ENCODE data around the gene TRIP11.

TRIP11 gene

GRCh38 chr14:91953170-91953985 is 86.5 kb downstream of the TRIP11 start:
- DNase-seq (ENCODE audit: low read depth), result no peak

GRCh38 chr14:91947475-91948184 is 92.2 kb downstream of the TRIP11 start, which contains the start of gene FBLN5:
TSS of gene FBLN5 (minus strand) at chr14:91947694. CDS start at chr14:91947229, 465 bp downstream.
- no peak for DNase-seq (ENCODE audit: low read depth)

- no peak for DNase-seq (ENCODE audit: low read depth)
Measured at GRCh38 chr14:91946622-91947474, 93.0 kb downstream of the TRIP11 start.

- DNase-seq (ENCODE audit: low read depth), result no peak
Measured at GRCh38 chr14:91945751-91946621, 93.9 kb downstream of the TRIP11 start.

- DNase-seq (ENCODE audit: low read depth), result no peak
Measured at GRCh38 chr14:91942946-91943345, 96.9 kb downstream of the TRIP11 start.

DNA sequence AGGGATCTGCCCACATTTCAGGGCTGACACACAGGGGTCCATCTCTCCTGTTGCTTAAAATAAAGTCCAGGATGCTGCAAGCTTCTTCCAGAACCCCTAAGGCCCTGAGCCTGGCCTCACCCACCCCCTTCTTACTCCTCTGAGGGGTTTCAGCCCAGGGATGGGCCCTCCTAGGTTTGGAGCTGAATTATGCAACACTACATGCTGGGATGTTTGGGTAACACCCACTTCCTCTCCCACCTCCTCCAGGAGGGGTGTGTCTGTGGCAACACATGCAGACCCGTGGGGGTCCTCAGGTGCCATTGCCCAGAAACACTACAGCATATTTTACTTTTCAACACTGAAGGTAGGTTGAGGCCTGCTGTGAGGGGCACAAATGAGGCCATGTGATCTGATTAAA is 97.7 kb downstream of the TRIP11 start:
- no peak for DNase-seq (ENCODE audit: low read depth)

DNA sequence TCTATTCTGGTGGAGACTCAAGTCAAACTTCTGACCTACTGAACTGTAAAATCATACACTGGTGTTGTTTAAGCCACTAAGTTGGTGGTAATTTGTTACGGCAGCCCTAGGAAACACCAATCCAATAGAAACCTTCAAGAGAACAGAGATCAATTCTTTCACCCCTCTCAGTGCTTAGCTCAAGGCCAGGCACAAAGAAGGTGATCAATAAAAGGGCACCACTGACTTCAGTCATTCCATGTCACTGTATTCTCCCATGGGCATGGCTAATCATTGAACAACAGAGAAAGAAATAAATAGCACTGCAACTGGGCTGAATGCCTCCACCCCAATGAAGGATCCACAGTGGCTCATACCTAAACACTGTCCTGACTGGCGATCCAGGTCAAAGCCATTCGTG is 99.7 kb downstream of the TRIP11 start:
- no peak for DNase-seq (ENCODE audit: low read depth)

GRCh38 chr14:91935586-91935985 is 104.3 kb downstream of the TRIP11 start:
- no peak for DNase-seq (ENCODE audit: low read depth)

GRCh38 chr14:91934554-91935285 is 105.1 kb downstream of the TRIP11 start:
- no peak for DNase-seq (ENCODE audit: low read depth)

DNA sequence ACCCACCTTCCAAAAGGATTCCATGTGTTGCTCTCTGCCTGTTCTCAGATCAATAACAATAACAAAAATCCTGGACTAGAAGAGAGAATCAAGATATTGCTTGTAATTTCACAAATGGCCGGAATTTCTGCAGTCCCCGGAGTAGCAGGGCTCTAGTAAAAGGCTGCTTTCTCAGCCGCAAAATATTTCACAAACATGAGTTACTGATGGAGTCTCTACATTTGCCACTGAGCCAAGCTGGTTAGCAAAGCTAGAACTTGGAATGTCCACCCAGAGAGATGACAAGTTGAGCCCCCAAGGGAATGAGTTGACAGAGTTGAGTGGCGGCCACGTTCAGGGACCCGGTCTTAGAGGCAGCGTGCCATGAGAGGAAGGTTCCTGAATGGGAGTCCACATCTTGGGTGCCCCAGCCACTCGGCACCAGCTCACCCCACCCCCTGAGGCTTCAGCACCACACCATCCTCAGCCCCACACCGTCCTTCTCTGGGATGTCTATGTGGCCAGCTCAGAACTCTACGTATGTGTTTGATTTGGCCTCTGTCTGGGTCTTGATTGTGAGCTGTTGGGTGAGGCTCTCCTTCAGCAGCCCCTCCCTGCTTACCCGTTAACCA is 108.3 kb downstream of the TRIP11 start:
- DNase-seq (ENCODE audit: low read depth), result no peak

DNA sequence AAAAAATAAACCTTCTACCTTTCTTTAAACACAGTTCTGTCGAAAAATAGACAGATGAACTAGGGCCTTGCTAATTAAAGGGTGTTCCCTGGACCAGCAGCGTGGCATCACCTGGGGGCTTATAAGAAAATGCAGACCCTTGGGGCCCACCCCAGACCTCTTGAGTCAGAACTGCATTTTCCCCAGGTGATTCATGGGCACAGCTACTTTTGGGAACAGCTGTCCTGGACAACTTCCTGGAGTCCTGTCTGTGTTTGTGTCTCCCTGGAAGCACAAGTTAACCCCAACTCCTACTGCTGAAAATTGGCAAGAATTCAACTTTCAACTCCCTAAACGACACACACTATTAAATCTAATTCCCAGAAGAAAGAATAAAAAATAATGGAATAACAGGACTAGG is 110.2 kb downstream of the TRIP11 start:
- DNase-seq (ENCODE audit: low read depth), result no peak

DNA sequence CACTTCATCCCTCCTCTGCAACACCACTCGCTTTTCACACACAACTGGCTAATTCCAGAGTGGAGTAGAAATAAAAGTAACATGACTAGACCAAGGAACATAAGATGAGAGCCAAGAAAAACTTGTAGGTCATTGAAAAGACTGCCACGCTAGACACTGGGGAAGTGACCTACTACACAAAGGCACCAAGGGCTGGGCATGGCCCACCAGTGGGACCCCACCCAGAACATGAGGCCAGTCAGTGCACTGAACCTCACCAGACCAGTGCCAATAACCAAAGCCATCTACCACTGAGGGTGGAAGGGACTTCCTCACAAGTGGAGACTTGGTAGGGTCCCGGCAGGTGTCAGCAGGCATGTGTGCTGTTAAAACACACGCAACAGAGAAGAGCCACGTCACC is 112.1 kb downstream of the TRIP11 start:
- no peak for DNase-seq (ENCODE audit: low read depth)

DNA sequence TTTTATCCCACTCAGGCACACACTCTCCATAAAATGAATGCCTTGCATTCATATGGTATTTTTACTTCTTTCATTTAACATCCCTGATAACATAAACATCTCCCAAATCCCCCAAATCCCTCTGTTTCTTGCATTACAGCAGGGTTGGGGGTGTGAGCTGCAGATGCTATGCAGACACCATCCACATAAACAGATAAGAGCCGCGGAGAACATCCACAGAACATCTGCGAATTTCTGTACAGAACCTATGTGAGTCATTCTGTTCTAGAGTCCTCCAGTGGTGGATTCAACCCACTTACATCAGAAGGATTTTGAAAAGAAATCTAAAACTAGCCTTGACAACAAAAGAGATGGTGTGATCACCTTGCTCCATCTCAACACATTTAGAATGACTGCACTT is 112.7 kb downstream of the TRIP11 start:
- no peak for DNase-seq (ENCODE audit: low read depth)

DNA sequence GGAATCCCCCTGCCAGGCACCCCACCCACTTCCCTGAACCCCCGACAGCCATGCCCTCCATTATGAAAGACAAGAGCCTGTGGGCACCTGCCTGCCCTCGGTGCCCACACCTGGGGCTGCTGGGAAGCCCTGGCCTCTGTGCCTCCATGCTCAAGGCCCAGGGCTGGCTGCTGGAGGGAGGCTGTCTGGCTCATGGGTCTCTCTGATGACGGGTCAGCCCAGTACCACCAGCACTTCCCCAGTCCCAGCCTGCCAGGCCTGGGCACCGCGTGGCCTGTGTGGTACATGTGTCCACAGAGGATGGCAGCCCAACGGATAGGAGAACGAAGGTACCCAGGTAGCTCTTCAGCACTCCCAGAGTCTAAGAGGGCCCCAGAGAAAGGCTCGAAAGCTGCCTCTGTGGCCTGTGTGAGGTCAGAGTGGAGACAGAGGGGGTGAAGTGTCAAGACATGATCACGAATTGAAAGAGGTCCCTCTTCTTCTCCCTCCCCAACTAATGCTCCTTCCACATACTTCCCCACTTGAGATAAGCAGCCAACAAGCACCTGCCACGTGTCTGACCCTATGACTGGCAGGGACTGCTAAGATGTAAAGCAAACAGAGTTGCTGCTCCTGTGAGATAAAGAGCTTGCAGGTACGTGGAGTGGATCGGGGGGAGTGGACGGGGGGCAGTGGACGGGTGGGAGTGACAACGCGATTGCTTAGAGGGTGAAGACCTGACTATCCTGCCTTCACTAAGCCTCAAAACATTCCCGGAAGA is 113.5 kb downstream of the TRIP11 start:
- no peak for DNase-seq (ENCODE audit: low read depth)

DNA sequence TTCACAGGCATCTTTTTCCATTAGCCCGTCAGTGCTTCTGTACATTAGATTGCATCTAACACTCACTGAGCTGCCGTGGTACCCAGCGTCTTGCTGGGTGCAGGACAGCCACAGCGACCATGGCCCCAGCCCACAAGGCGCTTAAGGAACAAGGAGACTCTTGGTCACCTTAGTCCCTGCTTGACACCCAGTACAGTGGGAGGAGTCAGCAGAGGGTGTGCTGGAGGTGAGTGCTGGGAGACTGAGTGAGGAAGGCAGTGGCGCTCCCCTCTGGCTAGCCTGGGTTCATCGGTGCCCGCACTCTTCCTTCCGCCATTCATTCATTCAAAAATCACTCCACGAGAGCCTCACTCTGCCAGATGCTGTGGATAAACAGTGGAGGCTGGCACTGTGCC is 114.1 kb downstream of the TRIP11 start:
- no peak for DNase-seq (ENCODE audit: low read depth)

DNA sequence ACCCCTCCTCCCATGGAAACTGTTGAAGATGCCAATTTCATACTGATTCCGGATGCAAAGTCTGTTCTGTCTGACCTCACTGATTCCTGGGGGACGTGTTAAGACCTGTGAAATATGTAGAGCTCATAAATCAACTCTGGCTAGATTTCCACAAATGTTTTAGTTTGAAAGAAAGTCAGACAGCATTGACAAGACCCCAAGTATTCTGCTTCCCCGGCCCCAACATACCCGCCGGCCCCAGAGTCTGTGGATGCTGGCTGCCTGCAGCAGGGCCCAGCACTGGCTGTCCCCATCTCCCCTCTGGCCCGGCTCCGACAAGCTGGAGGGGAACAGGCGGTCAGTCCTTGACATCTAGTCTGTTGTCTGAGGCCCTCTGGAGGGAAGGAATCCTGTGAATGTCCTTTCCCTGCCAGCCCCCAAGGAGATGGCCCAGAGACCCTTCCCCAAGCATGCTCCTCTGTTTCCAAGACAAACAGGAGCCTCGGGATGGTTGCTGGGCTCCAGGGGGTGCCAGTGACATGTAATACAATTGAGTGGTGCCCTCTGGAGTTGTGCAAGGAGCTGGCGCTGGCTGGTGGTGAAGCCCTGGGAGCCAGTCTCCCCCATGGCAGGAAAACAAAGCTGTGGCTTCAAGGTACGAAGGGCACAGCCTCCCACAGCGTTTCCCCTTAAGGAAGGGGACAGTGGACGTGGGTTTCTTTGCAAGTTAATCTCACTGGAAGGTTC is 114.7 kb downstream of the TRIP11 start:
- DNase-seq (ENCODE audit: low read depth), result no peak

DNA sequence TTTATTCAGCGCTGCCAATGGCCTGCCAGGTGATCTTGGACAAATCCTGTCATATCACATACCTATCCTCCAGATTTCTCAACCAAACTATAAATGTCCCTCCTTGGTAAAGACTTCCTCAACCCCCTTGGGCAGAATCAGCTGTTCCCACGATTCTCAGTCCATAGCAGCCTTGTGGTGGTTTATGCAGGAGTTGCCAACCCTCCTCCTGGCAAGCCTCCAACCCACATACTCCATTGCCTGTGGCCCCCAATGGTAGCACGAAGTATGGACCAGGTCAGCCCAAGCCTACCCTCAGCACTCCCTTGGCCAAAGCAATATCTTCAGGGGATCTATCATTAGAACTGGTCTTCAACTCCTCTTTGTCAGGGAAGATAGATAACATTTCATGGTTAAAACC is 119.3 kb downstream of the TRIP11 start:
- no peak for DNase-seq (ENCODE audit: low read depth)

GRCh38 chr14:91919814-91920213 is 120.0 kb downstream of the TRIP11 start:
- no peak for DNase-seq (ENCODE audit: low read depth)

All from non-pigmented ciliary epithelial cell (primary cell).